ENCODE data around the gene WDR64. TPM values are rescaled to one million over a fixed set of nuclear protein-coding genes. Genes with fewer than 3 reads are reported as not detected.

The WDR64 gene
- total and polyA plus RNA-seq, 2 donors (not counting 3 experiments of a cell fraction or from before 2014, with no cell fraction given) = not detected

DNA sequence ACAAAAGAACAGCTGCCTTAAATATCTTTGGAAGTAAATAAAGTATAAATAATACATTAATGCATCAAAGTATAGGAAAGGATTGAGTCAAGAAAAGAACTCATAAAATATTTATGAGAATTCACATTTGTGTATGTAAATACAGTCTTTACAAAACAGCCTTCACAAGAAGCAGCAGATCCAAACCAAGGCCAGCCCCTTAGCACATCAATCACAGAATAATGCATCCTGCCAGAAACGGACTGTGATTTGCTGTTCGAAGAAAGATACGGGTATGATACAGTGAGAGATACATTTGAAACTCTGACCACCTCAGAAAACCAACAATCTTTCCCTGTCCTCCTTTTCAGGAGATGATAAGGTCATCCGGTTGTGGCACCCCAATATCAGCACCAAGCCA lies 70.9 kb downstream of the WDR64 start:
- Histone ChIP-seq H4K20me1 (replicated peaks; ENCODE audit: control insufficient read depth, extremely low read depth, insufficient read depth, low read length) (no peaks in the 10 kb centered on the region), H2AFZ (ENCODE audit: low read depth, low read length) (no peak overlapping the region), H3K4me3 (replicated peaks in 1 of 3; ENCODE audit: insufficient read depth in 1 of 3, low read depth in 1 of 3, low read length in 3 of 3) (no peak overlapping the region), H3K36me3 (ENCODE audit: control insufficient read depth in 2 of 2, extremely low read depth in 1 of 2, insufficient read depth in 2 of 2, low read length in 2 of 2) (no peaks in the 10 kb centered on the region), H3K9me1 (replicated peaks; ENCODE audit: control insufficient read depth, extremely low read depth, insufficient read depth, low read length) (no peaks in the 10 kb centered on the region), H3K9me3 (replicated peaks; ENCODE audit: control insufficient read depth, insufficient read depth, low read length) (no peaks in the 10 kb centered on the region), H3K4me2 (ENCODE audit: insufficient read depth, low read length) (no peak overlapping the region), H3K79me2 (ENCODE audit: control insufficient read depth, insufficient read depth, low read length) (no peaks in the 10 kb centered on the region), H3K9ac (replicated peaks; ENCODE audit: extremely low read depth, insufficient read depth, low read length) (no peak overlapping the region), H3K27me3 (ENCODE audit: control insufficient read depth in 2 of 2, insufficient read depth in 2 of 2, low read length in 2 of 2) (no peaks in the 10 kb centered on the region), H3K27ac (ENCODE audit: insufficient read depth, low read depth, low read length) (no peak overlapping the region), H3K4me1 (ENCODE audit: control insufficient read depth, extremely low read depth, insufficient read depth, low read length) (no peaks in the 10 kb centered on the region)
- ChIA-PET POLR2A (interaction anchor here (0.6 kb wide), 1 partner anchor 82 kb away, joined by 5 read pairs; no protein-coding TSS in a partner anchor), CTCF (no interaction called here)
- intact Hi-C loops (cut with micrococcal nuclease) = no loop called here
- no peak for FAIRE-seq
- DNase-seq (ENCODE audit: low read depth, low spot score) = no peak
- dilution Hi-C loops (cut with MboI; ENCODE audit: extremely low pct_ligation_motif_present, low sequenced_read_pairs) = no loop called here
- BruUV-seq (replicated peaks) = no TSS peak
- TF ChIP-seq POLR2AphosphoS5 (IDR thresholded peaks at IDR 0.05; ENCODE audit: insufficient read depth, low read depth, low read length) (no peak), MAX (IDR thresholded peaks at IDR 0.05; ENCODE audit: insufficient read depth, insufficient read length) (no peak), GATA2 (IDR thresholded peaks at IDR 0.05; ENCODE audit: insufficient read depth, insufficient read length, low read depth, low read length) (no peak), JUN (IDR thresholded peaks at IDR 0.05; ENCODE audit: borderline replicate concordance, insufficient read depth, insufficient read length, low read depth) (no peak), FOS (IDR thresholded peaks at IDR 0.05; ENCODE audit: borderline replicate concordance, insufficient read depth, low read length) (no peak), POLR2A (IDR thresholded peaks at IDR 0.05; ENCODE audit: low read depth, low read length) (no peak), EZH2 (IDR thresholded peaks at IDR 0.05; ENCODE audit: borderline replicate concordance, low read depth, low read length, severe bottlenecking) (no peak), MYC (IDR thresholded peaks at IDR 0.05; ENCODE audit: low read depth, low read length) (no peak)
- TF ChIP-seq, protein P1, sequence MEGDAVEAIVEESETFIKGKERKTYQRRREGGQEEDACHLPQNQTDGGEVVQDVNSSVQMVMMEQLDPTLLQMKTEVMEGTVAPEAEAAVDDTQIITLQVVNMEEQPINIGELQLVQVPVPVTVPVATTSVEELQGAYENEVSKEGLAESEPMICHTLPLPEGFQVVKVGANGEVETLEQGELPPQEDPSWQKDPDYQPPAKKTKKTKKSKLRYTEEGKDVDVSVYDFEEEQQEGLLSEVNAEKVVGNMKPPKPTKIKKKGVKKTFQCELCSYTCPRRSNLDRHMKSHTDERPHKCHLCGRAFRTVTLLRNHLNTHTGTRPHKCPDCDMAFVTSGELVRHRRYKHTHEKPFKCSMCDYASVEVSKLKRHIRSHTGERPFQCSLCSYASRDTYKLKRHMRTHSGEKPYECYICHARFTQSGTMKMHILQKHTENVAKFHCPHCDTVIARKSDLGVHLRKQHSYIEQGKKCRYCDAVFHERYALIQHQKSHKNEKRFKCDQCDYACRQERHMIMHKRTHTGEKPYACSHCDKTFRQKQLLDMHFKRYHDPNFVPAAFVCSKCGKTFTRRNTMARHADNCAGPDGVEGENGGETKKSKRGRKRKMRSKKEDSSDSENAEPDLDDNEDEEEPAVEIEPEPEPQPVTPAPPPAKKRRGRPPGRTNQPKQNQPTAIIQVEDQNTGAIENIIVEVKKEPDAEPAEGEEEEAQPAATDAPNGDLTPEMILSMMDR (IDR thresholded peaks at IDR 0.05; ENCODE audit: extremely low read depth in 1 of 2, insufficient read depth in 1 of 2, low read depth in 1 of 2, low read length in 2 of 2) = no peak

All from endothelial cell of umbilical vein (primary cell).